ENCODE data around the gene STAU1. TPM values are rescaled to one million over a fixed set of nuclear protein-coding genes. Genes with fewer than 3 reads are reported as not detected.

Gene STAU1
- total and polyA plus RNA-seq, 2 of the 13 experiments (the other 11 are each of a cell fraction or from before 2014, with no cell fraction given), result 119 to 133 TPM

- no peak for TF ChIP-seq FOXO4 (CRISPR knock-in tag; conservative IDR thresholded peaks at IDR 0.05)
- TF ChIP-seq SMYD3 (CRISPR knock-in tag; IDR thresholded peaks at IDR 0.05), result peak; percentile 90; the same call in 1 of the 2 replicates
- no peak for TF ChIP-seq RFX1 (IDR thresholded peaks at IDR 0.05)
- no peak for TF ChIP-seq ZNF841 (CRISPR knock-in tag; IDR thresholded peaks at IDR 0.05; ENCODE audit: borderline replicate concordance)
- TF ChIP-seq ZFP1 (CRISPR knock-in tag; IDR thresholded peaks at IDR 0.05), result no peak
- no peak; the same call in 1 of the 2 replicates for TF ChIP-seq ZSCAN5A (CRISPR knock-in tag; IDR thresholded peaks at IDR 0.05; ENCODE audit: borderline replicate concordance)
- 0 out of 2 replicates have a peak, but pooled peaks have one; percentile 48 for TF ChIP-seq ZNF777 (CRISPR knock-in tag; IDR thresholded peaks at IDR 0.05)
- TF ChIP-seq PAF1 (CRISPR knock-in tag; IDR thresholded peaks at IDR 0.05), result no peak
- peak; percentile 69 for TF ChIP-seq CREB1 (IDR thresholded peaks at IDR 0.05)
- TF ChIP-seq CREB1 (CRISPR knock-in tag; IDR thresholded peaks at IDR 0.05), result peak; percentile 74; the same call in 1 of the 2 replicates
- TF ChIP-seq MXI1 (IDR thresholded peaks at IDR 0.05; ENCODE audit: borderline replicate concordance, low read depth, low read length), result peak; percentile 85; the same call in 2 of the 3 replicates
- TF ChIP-seq HCFC1 (IDR thresholded peaks at IDR 0.05; ENCODE audit: low read depth, low read length), result peak; percentile 98
- TF ChIP-seq BCL3 (CRISPR knock-in tag; IDR thresholded peaks at IDR 0.05), result 0 out of 2 replicates have a peak, but pooled peaks have one; percentile 54
- no peak for TF ChIP-seq TEAD2 (CRISPR knock-in tag; IDR thresholded peaks at IDR 0.05)
- TF ChIP-seq ZNF879 (CRISPR knock-in tag; IDR thresholded peaks at IDR 0.05), result no peak
- TF ChIP-seq CTCF (CRISPR knock-in tag; IDR thresholded peaks at IDR 0.05), result no peak
- no peak for TF ChIP-seq MBD4 (IDR thresholded peaks at IDR 0.05; ENCODE audit: borderline replicate concordance, low read length)
- TF ChIP-seq POGZ (CRISPR knock-in tag; IDR thresholded peaks at IDR 0.05), result peak; percentile 74
- peak; percentile 80; the same call in 1 of the 2 replicates for TF ChIP-seq TOE1 (CRISPR knock-in tag; IDR thresholded peaks at IDR 0.05)
- TF ChIP-seq TP53 (CRISPR knock-in tag; conservative IDR thresholded peaks at IDR 0.05), result no peak
- TF ChIP-seq MTF2 (CRISPR knock-in tag; IDR thresholded peaks at IDR 0.05; ENCODE audit: borderline replicate concordance), result no peak
- no peak for TF ChIP-seq ZZZ3 (CRISPR knock-in tag; IDR thresholded peaks at IDR 0.05; ENCODE audit: borderline replicate concordance)
- peak; percentile 88 for TF ChIP-seq SAP130 (CRISPR knock-in tag; IDR thresholded peaks at IDR 0.05; ENCODE audit: low read depth)
- TF ChIP-seq ZNF740 (CRISPR knock-in tag; IDR thresholded peaks at IDR 0.05), result peak; percentile 96
- TF ChIP-seq KDM5A (IDR thresholded peaks at IDR 0.05; ENCODE audit: borderline replicate concordance, low read length), result no peak
- no peak; the same call in 1 of the 2 replicates for TF ChIP-seq TCF7 (IDR thresholded peaks at IDR 0.05; ENCODE audit: low read depth)
Measured at GRCh38 chr20:49187851-49188641, at the start of gene STAU1 (continued).
